HCT116 (cell line): ENCODE data around the gene TMEM203.

Experiments used
- CBX3 ChIP-seq: IDR thresholded peaks from 2 replicates; pipeline ENCODE4 v1.6.1; 2012; ENCODE audit warnings: low read depth
- CTCF ChIP-seq, 3 experiments: fragments of 200-600 bp in 1 of 3; sonication (generic) in 1 of 3; IDR thresholded peaks in 2 of 3; conservative IDR thresholded peaks in 1 of 3; 2 replicates each; pipeline ENCODE4 v1.5.1; 2012 to 2017; ENCODE audit warnings: low read depth in 2 of 3, low read length in 2 of 3, antibody characterized with exemption in 1 of 3, borderline replicate concordance in 1 of 3, control low read depth in 1 of 3, mild to moderate bottlenecking in 1 of 3, mixed read lengths in 1 of 3, mixed run types in 1 of 3, moderate library complexity in 1 of 3; ENCODE audit not compliant: insufficient read depth in 1 of 3
- EZH2 ChIP-seq: fragments of 200-600 bp; sonication (generic); IDR thresholded peaks from 2 replicates; pipeline ENCODE4 v1.6.1; 2017; ENCODE audit warnings: antibody characterized with exemption, mixed run types
- MAX ChIP-seq: IDR thresholded peaks from 2 replicates; pipeline ENCODE4 v1.6.1; 2012
- POLR2A ChIP-seq: IDR thresholded peaks from 2 replicates; pipeline ENCODE4 v1.7.0; 2011; ENCODE audit warnings: borderline replicate concordance; ENCODE audit not compliant: insufficient read depth, insufficient read length; ENCODE audit errors: extremely low read depth
- POLR2AphosphoS5 ChIP-seq: IDR thresholded peaks from 2 replicates; pipeline ENCODE4 v1.6.1; 2011; ENCODE audit warnings: mild to moderate bottlenecking, low read depth, low read length, moderate library complexity
- RAD21 ChIP-seq: IDR thresholded peaks from 2 replicates; pipeline ENCODE4 v1.6.1; 2012; ENCODE audit warnings: low read depth, mild to moderate bottlenecking
- SP1 ChIP-seq: IDR thresholded peaks from 2 replicates; pipeline ENCODE4 v1.6.1; 2012; ENCODE audit warnings: low read depth

GRCh38 chr9:137216188-137216965 lies 10.9 kb upstream of the TMEM203 start:
- TF ChIP-seq RAD21 (no peak), POLR2AphosphoS5 (no peak), CTCF (IDR thresholded peaks at IDR 0.05 in 2 of 3, conservative IDR thresholded peaks at IDR 0.05 in 1 of 3; ENCODE audit: borderline replicate concordance in 1 of 3, insufficient read depth in 1 of 3, low read depth in 2 of 3, low read length in 2 of 3) (no peak), CBX3 (no peak), POLR2A (no peak), MAX (no peak), EZH2 (no peak), SP1 (no peak)
